Femur (tissue), 1 donor: ENCODE measurements around the gene ZC3H12C.

Source experiments
- DNase-seq: peaks from one replicate; pipeline ENCODE4 v3.0.0-alpha.2; 2017

ZC3H12C gene

DNA sequence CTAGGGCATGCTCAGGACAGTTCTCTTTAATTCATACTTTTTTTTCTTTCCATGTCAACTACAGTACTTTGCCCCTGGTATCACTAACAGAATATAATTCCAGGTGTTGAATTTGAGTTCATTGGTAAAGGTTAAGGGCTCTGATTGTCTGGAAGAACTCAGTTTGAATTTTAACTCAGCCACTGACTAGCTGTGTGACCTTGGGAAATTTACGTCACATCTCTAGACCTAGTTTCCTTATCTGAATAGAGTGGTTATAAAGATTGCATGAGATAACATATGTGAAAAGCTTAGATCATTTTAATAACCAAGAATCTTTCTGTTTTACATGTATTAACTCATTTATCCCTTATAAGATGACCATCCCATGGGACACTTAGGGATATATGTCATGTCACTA lies 15.8 kb upstream of the ZC3H12C start:
- no peak for DNase-seq

DNA sequence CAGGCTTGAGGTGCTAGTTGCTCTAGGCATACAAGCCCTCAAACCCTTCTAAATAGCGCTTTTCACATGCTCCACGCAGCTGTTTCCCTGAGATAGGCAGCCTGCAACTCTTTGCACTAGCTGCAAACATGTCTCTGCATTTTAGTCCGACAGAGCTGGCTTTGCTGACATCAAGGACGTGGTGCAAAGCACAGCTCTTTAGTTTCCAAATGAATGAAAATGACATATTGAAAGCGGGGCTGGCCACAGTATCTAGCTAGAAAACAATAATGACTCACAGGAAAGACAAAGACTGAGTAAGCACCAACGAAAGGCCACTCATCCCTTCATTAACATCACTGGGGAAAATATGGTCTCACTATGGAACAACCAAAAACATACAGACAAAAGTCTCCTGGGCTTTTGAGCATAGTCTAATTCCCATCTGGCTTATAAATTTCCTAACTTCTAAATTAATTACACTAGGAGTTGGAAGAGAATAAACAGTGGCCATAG lies 15.3 kb upstream of the ZC3H12C start:
- no peak for DNase-seq

GRCh38 chr11:110078923-110079544 lies 14.2 kb upstream of the ZC3H12C start:
- no peak for DNase-seq

DNA sequence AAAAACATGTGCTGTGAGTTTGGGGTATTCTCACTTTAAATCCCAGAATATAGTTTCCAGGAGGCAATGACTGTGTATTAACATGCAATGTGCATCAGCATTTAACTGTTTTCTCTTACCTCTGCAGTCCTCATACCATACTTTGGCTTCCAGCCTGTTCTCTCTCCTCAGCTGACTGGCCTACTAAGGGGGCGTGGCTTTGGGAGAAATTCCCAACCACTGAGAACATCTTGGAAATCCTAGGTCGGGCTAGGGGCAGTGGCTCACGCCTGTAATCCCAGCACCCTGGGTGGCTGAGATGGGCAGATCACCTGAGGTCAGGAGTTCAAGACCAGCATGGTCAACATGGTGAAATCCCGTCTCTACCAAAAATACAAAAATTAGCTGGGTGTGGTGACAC lies 13.5 kb upstream of the ZC3H12C start:
- no peak for DNase-seq

DNA sequence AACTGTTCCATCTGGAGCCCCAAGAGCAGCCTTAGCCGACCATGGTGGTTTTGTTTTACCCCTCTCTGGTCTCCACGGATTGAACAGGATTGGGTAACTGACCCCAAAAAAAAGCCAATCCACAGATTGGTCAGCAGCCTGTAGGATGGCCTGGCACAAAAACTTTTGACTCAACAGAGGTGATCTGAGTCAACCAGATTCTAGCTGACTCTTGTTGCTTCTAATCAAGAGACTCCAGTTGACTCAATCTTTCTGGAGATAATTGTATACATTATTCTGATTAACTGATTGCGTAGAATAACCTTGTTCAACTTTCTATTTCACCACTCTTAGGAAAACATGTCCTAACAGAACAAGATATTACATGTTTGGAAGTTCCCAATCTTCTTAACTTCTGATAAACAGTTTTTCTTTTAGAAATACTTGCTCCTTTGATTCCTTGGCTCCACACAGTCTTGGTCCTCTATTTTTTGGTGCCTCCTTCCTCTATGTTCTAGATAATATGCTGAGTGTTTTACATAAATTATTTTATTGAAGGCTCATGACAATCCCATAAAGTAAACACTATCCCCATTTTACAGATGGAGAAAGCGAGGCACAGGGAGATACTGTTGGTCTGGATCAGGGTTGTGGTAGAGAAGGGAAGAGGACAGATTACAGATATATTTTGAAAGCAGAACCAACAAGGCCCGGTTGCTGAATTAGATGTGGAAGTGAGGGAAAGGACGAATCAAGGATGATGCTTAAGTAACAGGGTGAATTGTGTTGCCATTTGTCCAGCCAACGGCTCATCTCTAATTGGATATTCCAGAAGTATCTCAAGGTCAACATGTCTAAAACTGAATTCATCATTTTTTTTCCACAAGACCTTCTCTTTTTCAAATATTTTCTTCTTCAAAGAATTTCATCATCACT lies 11.5 kb upstream of the ZC3H12C start:
- DNase-seq = no peak

- DNase-seq = no peak
These were observed 10.3 kb upstream of the ZC3H12C start for GRCh38 chr11:110082899-110083298.

GRCh38 chr11:110085255-110085838 lies 7.8 kb upstream of the ZC3H12C start:
- no peak for DNase-seq

DNA sequence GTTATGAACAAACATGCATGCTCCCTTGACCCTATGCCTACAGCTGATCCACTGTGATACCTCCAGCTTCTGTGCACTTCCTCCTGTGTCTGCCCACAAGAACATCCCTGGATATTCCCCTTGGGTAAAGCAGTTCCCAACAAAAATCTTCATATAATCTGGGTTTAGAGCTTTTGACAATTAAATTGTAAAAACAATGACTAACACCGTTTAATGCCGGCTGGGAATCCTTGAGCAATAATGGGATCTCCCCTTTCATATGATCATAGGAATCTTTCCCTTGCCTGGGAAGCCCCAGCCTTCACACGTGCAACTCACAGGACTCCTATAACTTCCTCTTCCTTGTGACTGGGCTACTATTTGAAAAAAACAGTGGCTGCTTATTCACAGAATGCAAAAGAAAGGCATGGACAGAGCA lies 6.3 kb upstream of the ZC3H12C start:
- DNase-seq = no peak

DNA sequence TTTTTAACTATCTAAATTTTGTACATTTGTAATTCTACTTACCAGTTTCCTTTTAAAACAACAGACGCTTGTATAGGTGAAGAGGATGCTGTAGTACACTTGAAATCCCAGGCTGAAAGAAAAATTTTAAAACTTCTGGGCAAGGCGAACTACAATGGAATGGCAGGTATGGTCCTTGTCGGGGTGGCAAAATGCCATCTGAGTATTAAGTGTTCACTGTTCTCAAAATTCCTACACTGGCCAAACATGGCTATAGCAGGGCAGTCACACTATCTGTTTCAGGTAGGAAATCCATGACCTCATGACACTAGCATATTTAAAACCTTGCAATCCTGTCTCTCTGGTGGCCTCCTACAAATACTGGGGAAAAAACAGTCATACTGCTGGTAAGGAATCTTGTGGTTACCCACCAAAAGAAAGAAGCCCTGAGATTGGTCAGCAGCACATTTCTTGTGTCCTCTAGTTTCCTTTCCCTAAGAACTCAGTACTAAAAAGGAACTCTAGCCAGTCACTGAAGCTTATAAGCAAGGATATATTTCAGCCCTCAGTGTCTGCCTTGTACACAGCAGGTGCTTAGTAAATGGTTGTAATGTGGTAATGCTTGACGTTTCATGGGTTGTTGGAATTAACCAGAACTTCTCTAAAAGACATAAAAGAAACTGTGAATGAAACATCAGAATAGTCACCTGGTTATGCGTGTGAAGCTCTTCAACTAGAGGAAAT lies 5.2 kb upstream of the ZC3H12C start:
- no peak for DNase-seq

DNA sequence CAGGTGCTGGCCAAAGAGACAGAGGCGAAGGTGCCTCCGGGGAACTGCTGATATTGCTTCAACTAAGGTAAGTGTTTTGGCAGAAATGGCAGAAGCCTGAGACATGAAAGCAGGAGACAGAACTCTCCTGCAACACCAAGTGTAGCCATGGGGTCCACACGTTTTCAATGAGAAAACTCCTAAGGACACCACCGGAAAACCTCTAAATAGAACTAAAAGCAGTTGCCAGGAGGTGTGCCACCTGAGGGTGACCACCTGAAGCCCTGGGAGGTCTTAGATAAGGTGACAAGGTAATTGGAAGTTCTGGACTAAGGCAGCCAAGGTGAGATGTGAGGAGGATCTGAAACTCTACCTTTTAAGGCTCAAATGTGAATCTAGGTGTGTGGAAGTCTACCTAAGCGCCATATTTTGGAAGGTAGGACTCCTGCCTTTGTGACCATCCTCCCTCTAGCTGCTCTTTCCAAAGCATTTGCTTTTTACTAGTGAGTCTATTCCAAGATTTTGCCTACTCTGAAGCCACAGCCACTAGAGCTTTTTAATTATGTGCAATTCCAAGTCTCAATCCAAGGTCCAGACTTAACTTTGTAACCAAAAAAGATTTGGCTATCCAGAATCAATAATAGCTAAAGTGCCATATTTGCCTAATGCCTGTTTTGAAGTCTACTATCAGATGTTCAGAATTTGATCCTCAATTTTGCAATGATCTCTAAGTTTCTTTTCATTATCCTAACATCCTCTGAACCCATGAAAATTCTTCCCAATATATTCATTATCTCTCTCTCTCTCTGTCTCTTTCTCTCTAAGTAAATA lies 4.5 kb upstream of the ZC3H12C start:
- DNase-seq = no peak

GRCh38 chr11:110089617-110090282 lies 3.4 kb upstream of the ZC3H12C start:
- no peak for DNase-seq

GRCh38 chr11:110090466-110091026 lies 2.6 kb upstream of the ZC3H12C start:
- no peak for DNase-seq

DNA sequence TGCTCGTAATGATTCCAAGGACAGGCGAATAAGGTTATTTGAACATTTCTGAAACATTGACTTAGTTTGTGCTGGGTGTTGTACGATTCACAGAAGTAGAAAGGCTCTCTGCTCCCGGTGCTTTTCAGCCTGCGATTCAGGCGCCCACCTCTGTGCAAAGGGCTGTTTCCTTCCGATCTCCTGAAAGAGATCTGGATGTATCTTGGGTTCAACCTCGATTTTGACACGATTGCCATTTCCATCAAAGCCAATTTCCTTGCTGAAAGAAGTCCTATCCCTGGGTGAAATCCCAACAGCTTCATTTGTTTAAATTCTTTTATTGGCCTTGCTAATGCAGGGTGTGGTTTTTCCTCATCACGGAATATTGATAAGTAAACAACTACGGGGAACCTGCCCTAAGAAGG lies 1.1 kb upstream of the ZC3H12C start:
- no peak for DNase-seq

DNA sequence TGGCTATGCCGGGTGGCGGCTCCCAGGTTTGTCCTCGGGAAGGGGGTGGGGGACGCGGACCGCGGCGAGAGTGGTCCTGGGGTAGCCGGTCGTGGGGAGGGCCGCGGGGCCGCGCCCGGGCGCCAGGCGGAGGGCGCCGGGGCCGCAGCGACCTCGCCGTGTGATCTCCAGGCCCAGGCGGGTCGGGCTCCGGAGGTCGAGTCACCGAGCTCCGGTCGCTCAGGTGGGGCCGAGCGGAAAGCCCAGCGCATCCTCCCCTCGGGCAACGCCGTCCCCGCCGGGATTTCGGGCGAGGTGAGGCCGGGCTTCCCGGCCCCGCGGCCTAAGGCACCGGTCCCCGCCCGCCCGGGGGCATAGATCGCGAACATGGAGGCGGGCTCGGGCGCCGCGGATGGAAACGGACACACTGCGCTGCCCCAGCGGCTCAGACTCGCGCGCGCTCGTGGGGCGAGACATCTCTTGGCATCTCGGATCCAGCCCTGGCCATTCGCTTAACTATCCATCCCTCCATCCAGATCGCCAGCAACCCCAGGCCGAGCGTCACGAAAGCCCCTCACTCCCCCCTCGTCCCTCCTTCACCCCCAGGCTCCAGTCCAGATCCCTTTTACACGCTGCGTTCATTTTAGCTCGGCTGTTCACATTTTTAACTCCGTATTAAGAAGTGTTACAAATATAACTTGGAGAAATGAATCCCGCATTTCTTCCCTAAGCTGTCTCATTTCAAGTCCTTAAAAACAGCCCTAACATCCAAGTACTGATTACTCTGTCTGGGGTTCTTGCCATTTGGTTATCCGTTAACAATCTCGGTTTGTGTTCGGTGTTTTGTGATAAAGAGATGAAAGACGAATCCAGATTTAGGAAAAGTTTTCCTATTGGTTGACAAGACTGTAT lies 460 bp downstream of the ZC3H12C start:
- peak; percentile 82 for DNase-seq

DNA sequence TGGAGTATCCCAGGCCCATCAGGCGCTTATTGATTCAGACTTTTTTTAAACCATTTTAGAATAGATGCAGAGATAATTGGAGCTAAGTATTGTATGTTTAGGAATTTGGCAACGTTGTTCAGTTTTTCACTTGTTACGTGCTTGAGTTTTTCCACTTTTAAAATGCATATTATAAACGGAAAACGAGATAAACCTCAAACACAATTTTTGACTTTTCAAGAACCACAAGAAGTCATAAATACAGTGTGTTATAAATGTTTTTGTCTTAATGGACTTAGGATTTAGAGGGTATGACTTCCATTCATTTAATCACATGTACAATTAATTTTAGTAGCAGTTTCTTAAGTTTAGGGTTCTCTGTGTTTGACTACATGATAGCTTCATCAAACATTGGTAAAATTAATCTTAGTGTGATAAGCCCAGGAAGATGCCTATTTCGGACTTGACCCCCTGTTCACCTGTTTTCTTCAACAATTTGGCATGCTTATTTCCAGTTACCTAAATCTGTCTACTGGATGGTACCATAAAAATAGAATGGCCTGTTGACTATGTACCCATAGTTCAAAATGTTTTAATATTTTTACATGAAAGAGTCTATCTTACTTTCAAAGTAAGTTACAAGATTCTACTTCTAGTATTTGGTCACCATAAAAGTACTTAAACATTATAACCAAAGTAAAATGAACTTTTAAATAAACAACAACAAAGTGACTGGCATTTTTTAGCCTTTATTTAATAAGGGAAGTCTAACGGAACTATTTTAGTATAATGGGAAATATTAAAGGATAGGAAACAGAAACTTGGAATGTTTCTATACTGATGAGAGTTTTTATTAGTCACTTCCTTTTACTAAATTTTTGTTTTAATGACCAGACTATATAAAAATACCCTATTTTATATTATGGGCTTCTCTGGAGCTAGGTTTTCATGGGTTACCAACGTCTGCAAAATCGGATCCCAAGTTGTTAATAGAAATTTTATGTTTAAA lies 1.4 kb downstream of the ZC3H12C start:
- no peak for DNase-seq

GRCh38 chr11:110095554-110095953 lies 2.4 kb downstream of the ZC3H12C start:
- no peak for DNase-seq

- DNase-seq = no peak
These were observed 3.3 kb downstream of the ZC3H12C start for GRCh38 chr11:110096496-110096895.

GRCh38 chr11:110097459-110098012 lies 4.3 kb downstream of the ZC3H12C start:
- no peak for DNase-seq

- no peak for DNase-seq
These were observed 5.5 kb downstream of the ZC3H12C start for GRCh38 chr11:110098645-110099044.
